Femur (tissue), 1 donor: ENCODE measurements around the gene POLN.
"Not testable (repeated sequence)": the region's sequence is repeated elsewhere in the genome, so short reads cannot be mapped to it uniquely, and the experiment has no call there.

Source experiments
- DNase-seq: peaks from one replicate; pipeline ENCODE4 v3.0.0-alpha.2; 2017

POLN gene

DNA sequence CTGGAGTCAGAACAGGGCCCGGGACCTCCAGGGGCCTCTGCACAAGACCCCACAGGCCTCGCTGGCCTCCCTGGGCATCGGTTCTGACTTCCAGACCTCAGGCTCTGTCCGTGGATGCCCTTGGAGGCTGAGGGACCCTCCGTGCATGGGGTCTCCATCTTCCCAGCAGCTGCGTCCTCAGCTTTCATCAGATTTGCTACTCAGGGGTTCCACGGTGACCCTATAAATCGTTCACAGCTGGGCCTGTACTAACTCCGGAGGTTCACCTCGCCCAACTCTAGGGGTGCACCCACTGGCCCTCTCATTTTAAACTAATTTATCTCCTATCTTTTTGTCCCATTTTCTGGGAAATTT is 33.1 kb upstream of the POLN start:
- not testable (repeated sequence) for DNase-seq

DNA sequence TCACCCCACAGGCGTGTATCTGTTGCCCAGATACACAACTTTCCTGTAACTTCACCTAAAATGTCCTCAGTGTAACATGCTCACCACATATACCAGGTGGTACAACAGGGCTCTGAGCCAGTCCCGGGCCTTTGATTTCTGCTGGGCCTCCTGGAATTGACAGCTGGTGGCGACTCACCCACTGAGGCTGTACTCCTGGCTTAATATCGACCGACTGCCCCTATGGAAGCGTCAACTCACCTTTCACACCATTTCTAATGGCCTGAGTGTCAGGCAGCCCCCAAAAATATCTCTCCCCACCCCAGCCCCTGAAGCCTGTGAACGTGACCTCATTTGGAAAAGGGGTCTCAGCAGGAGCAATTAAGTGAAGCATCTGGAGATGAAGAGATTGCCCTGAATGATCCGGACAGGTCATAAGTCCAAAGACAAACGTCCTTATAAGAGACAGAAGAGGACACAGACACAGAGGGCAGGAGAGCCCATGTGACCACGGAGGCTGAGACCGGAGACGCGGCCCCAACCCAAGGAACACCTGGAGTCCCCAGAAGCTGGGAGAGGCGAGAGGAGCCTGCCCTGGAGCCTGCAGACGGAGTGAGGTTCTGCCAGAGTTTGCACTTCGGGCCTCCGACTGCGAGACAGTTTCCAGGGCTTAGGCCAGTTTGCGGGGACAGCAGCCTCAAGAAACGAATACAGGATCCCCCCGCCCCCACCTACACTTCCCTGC is 32.6 kb upstream of the POLN start:
- no peak for DNase-seq

DNA sequence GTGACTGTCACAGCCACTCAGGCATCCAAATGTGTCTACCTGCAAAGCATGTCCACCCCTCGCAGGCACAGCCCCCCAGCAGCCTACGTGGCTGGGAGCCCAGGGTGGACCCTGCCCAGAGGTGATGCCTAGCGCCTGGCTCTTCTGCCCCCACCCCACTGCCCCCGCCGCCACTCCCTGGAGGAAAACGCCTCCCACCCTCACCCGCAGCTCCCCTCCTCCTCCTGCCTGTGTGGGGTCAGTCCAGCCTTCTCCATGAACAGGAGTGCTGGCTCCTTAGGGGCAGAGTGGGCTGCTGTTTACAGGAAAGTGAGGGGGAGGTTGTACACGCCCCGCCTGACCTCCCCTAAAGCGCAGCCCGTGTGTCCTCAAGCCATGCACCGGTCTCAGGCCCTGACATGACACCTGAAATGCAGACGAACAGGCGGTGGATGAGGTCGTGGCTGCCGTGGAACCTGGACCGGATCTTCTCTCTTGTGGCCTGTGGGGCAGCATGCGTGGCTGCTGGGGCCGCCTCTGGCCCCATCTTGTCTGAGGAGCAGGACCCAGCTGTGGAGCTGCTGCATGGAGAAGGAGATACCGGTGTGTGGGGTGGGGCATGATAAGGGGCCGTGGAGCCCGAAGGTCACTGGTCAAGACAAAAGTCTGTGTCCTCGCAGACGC is 31.9 kb upstream of the POLN start:
- no peak for DNase-seq

DNA sequence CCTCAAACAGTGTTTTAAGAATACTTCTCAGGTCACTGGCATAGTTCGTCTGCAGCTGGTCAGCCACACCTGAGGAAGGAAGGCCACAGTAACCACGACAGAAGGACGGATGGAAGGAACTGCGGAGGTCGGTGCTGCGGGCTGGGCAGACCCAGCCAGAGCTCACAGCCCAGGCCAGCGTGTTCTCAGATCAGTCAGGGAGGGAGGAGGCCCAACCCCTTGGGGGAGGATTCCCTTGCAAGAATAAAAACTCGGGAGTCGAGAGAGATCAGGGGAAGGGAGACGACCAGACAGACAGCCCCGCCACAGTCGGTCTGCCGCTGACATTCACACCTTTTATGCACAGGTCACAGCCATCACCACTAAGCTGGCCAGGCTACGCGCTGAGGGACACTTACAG is 31.3 kb upstream of the POLN start:
- no peak for DNase-seq

DNA sequence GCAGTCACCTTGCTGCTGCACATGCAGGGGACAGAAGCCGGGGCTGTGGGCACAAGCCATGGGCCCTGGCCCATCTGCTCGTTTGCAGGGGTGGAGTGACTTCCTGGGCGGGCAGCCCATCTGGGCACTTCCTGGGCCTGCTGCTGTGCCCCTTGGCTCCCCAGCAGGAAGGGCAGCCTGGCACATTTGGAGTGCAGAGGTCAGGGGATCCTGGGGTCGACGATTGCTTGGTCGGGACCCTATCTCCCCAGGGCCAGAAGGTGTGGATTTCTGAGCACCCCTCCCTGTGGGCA is 30.9 kb upstream of the POLN start:
- DNase-seq, result no peak

DNA sequence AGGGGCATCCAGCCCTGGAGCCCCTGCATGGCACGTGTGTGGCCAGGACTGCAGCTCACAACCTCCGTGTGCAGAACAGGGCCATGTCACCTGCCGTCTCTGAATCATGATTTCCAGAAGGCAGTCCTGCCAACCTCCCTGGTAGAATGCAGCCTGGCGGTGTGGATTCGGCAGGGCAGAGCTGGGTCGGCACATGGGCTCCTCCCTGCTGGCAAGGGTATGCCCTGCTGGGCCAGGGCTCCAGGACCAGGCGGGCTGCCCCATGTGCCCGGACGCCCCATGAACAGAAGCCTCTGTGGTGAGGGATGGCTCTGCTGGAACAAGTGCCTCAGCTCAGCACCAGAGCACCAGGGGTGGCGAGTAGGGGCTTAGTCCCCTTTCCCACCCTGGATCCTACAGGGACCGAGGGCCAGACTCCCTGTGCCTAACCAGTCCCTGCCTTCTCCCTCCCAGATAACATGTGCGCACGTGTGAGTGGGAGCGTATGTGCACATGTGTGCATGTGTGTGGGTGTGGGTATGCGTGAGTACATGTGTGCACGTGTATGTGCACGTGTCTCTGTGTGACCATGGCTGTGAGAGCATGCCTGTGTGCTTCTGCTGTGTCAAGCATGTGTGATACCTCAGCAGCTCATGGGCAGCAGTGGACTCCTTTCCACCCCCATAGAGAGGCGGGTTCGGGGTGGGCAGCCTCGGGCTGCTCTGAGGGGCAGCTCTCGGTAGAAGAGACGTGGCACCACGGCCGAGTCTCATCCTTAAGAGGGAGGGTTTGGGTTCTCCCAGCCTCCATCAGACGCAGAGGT is 30.3 kb upstream of the POLN start:
- no peak for DNase-seq

DNA sequence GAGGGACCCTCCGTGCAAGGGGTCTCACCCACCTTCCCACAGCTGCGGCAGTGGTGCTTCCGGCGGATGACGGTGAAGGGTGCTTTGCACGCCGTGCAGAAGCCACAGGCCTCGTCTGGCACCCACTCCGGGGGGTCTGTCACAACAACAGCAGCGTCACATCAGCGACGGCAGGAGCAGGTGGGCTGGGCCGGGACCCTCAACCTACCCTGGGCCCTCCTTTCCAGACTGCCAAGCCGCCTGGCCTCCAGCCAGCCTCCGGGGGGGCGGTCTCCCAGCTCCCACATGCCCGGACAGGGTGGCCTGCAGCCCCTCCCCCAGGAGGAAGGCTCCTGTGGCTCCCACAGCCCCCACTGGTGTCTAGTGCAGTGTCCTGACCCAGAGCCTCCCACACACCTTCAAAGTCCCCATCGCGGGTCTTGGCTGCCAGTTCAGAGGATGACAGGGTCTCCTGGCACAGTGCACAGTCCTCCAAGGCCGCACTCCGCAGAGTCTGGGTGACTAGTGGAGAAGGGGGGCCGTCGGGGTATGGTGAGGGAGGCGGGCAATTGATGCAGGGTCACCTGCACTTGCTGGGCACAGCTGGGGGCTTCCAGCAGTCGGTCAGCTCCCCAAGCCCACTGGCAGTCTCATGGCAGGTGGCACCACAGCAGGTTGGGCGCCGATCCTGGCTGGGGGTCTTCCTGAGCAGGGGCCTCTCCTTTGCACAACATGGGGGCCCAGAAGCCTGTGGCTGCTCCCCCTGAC is 29.5 kb upstream of the POLN start:
- DNase-seq, result no peak

DNA sequence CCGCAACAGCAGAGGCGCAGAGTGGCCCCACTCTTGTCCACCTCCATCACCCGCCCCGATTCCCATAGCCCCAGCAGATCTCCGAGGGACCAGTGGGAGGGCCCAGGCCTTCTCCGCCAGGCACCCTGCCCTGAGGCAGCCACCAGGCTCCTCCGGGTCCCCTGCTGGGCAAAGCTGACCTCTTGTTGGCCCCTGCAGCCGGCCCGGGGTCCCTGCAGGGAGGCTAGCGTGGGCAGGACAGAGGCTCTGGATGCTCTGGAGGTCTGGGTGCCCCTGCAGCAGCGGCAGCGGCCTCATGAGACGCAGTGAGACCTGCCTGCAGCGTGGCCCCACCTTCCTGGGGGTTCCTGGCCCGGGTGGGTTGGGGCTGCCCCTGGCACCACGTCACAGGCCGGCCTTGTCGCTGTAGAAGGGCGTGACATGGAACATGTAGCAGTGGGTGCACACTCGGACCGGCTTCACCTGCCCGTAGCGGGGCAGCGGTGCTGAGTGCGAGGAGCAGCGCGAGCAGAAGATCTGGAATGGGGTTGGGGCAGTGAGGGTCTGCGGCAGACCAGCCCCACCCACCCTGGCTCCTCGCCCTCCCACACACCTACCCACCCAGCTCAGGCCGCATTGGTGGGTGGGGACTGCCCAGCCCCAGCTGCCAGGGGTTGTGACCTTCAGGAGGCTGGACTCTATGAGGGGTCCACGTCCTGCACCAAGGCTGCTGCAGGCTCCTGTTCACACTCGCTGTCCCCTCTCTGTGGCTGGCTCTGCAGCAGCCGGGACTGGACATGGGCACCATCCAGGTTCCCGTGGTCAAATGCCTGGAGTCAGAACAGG is 28.6 kb upstream of the POLN start:
- no peak for DNase-seq

DNA sequence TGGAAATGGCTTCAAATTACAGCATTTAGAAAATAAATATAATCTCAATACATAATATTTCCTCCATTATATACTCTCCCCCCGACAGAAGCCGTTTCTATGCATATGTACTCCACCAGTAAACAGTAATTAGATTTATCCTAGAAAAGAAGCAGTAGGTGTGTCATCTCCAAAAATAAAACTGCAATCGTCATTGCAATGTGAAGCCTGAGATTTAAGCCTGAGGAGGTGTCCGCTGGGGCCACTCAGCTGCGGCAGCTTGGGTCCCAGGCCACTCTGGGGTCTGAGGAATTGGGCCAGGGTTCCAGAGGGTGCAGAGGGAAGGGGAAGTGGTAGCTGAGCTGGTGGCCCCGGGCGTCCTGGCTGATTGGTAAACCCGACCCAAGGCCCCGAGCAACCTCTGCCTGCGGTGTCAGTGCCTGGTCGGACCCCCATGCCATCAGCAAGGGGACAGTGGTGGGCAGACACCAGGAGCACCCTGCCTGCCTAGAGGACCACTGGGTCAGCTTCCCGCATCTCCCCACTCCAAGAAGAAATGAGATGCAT is 27.8 kb upstream of the POLN start:
- DNase-seq, result no peak

DNA sequence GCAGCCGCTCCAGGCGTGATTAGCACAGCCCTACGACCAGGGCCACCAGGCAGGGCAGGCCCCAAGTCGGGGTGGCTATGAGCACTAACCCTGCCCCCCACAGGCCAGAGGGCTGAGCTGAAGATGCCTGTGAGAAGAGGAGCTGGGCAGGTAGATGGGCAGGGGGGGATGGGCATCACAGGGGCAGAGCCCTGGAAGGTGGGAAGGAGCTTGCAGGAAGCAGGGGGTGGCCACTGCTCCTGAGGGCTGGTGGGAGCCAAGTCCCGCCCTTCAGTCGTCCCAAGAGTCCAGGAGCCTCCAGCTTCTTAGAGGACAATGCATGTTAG is 27.2 kb upstream of the POLN start:
- no peak for DNase-seq

DNA sequence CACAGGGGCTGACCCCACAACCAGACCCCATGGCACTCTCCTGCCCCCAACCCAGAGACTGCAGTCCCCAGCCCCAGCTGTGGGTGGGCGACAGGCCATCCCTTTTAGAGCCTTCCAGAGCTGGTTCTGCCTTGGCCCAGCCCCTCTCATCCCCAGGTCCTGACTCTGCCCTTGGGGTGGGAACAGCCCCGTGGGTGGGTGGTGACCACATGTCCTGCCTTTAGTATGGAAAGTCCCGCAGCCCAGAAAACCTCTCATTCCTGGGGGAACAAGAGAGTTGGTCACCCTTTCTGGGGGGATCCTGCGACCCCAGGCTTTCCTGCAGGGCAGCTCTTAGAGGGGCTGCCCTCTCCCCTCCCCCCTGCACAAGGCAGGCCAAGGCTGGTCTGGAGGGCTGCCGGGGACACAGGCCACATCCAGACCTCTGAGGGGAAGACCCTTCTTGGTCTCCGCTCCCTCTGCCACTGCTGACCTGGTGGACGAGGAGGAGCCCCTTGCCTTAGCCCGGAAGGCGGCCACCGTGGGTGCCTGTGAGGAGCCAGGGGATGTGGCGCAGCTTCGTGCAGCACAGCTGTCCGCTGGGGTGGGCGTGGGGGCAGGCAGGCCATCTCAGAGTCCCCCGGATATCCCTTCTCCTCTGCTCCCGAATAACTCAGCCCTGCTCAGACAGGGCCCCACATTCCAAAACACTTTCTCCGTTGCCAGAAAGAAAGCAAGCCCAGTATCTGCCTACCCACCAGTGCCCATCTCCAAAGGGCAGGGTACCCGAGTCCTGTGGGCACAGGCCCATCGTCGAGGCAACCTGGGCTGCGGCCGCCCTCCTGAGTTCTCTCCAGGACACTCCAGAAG is 26.7 kb upstream of the POLN start:
- no peak for DNase-seq

DNA sequence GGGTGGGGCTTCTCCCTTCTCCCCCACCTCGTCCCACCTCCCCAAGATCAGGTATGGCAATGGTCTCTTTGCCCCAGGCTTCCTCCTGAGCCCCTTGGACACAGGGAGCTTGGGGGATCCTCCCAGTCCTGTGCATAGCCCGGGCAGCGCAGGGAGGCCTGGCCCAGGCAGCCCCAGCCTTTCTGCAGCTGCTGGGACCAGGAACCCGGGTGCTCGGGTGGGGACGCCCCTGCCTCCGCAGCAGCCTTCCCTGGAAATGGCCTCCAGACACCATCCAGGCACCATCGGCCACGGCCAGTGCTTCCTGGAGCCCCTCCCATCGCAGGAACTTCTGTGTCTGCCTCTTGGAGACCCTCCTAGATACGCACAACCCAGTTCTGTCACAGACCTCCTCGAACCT is 25.9 kb upstream of the POLN start:
- DNase-seq, result no peak

DNA sequence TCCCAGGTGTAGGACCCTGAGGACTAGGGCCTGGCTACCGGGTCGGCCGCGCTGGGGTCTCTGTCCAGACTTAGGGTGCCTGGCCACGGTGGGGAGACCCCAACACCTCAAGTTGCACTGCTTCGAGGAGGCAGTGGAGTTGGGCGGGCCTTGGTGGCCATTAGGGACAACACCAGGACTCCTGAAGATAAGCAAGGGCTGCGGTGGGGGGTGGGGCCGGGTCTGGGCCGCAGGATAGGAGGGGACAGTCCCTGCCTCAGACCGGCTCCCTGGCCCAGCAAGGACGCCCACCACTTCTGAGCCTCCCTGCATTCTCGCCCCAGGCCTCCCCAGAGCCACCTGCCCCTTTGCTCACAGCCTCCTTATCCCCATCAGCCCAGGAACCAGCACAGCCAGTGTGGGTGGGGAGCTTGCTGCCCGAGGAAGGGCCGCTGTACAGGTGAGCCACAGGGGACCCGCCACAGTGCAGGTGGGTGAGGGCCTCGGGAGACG is 25.4 kb upstream of the POLN start:
- no peak for DNase-seq

DNA sequence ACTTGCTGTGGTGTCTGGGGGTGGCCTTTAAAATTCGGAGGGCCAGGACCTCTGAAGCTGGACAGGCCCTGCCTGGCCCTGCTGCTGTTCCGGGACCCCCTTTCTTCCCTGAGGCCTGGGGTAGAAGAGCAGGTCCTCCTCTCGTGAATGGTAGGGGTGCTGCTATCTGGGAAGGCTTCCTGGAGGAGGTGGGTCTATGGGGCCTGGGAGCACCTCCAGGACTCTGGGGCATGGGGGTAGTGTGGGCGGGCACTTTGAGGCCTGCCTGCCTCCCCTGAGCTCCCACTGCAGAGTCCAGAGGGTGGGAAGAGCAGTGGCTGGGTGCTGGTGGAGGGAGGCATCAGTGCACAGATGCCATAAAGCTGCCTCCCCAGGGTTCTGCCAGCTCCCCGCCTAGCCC is 24.9 kb upstream of the POLN start:
- DNase-seq, result no peak

DNA sequence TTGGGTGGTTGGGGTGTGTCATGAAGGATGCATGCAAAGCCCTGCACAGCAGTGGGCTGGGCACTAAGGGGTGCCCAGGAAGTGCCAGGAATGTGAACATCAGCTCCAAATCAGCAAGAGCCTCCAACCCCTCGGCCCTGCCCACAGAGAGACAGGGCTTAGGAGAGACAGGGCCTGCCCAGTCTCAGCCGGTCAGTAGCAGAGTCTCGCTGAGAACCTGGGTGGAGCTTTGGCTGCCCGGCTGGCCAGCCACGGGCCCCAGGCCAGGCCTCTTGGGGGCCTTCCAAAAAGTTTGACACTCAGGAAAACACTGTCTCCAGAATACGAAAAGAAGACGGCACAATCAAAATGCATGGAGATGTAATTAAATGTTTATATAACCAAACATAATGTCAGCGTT is 24.3 kb upstream of the POLN start:
- peak; percentile 80 for DNase-seq

DNA sequence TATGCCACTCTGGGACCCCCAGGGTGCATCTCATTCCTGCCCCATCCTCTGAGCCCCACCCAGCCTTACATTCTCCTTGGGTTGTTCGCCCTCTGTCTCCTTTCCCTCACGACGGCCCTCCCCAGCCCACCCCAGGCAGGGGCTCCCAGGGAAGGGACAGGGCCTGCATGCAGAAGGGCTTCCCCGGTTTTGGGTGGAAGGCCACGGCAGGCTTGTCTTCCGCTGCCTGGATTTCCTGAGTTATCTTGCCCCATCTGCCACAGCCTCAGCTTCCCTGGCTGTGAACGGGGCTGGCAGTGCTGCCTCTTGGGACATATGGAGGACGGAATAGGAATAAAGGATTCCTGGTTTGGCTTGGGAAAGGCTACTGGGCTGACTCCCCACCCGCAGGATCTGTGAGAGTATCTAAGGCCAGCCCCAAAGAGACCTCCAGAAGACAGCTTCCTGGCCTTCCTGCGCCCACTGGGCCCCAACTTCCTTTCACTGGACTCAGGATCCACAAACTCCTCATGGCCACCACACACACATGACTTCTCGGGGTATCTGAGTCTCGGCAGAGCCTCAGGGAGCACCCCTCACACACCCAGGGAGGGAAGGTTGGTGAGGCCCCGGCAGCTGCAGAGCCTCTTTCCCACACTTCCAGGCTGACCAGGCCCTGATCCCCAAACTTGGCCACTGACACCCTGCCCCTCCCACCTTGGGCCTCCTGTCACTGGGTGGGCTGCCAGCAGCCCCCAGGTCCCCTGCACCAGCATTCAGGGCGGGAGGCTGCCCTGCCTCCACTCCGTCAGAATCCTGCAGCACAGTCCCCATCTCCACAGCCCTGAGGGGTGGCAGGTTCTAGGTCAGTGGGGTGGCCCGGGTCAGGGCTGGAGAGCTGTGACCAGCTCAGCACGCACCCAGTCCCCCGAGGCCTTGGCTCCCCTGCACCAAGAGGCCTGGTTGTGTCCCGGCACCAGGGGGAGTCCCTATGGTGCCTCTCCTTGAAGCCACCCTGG is 23.5 kb upstream of the POLN start:
- DNase-seq, result no peak

DNA sequence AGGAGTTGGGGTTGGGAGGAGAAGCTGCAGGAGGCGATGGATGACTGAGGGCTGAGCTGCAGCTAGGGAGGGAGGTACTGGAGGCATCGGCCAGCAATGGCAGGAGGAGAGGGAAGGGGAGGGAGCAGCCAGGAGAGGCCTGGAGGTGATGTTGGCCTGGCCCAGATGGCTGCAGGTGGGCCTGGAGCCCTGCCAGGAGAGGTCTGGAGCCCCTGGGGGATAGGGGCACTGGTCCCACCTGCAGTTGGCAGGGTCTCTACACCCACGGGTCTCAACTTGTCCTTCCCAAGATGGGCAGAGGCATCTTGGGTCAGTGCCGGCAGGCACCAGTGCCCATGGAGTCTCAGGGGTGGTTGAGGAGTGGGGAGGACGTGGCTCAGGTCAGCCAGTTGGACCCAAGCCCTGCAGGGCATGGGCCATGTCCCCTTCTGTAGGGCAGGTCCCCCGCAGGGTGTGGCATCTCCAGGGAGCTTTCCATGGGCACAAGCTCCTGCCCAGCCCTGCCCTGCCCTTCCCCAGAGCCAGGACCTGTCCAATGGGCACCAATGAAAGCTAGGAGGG is 22.6 kb upstream of the POLN start:
- no peak for DNase-seq

DNA sequence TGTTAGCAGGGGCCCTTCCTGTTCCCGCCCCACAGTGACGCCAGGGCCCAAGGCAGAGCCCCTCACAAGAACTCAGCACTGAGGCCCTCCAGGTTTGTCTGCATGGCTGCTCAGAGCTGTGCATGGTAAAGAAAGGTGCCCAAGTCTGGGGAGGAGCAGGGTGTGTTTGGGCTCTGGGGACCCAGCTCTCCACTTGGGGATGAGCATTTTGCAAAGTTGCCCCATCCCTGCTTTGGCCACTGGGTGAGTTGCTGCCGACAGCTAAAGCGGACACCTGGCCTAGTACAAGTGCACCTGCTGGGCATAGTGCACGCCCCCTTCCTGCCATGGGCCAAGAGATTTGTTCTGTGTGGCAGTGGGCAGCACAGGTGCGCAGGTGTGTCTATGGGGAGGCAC is 22.0 kb upstream of the POLN start:
- peak; percentile 20 for DNase-seq

DNA sequence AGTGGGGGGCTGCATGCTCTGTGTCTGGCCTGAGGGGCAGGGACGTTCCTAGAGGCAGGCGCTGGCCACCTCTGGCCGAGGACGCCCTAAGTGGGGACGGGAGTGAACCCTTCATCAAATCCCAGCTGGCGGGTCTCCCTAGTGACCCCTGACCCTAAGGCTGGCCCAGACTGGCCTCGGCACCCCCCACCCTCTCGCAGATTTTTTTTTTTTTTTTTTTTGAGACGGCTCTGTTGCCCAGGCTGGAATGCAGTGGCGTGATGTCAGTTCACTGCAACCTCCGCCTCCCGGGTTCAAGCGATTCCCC is 21.0 kb upstream of the POLN start:
- DNase-seq, result no peak
